NCI-H146 (cell line): ENCODE results near the gene HS6ST2.

Experiments
- DNase-seq: peaks from one replicate; lab custom pipeline; 2025; lab: John Stamatoyannopoulos, UW

The HS6ST2 gene

GRCh38 chrX:132843363-132843762 is 115.1 kb downstream of the HS6ST2 start:
- no peak for DNase-seq

- no peak for DNase-seq
These were observed 115.8 kb downstream of the HS6ST2 start for GRCh38 chrX:132842460-132843238.

- no peak for DNase-seq
These were observed 120.5 kb downstream of the HS6ST2 start for GRCh38 chrX:132837967-132838366.

GRCh38 chrX:132837126-132837525 is 121.3 kb downstream of the HS6ST2 start:
- DNase-seq, result no peak

- no peak for DNase-seq
These were observed 122.0 kb downstream of the HS6ST2 start for GRCh38 chrX:132836471-132836870.

GRCh38 chrX:132834741-132835140 is 123.7 kb downstream of the HS6ST2 start:
- DNase-seq, result no peak

GRCh38 chrX:132834109-132834508 is 124.3 kb downstream of the HS6ST2 start:
- no peak for DNase-seq

GRCh38 chrX:132833373-132833772 is 125.1 kb downstream of the HS6ST2 start:
- DNase-seq, result no peak

GRCh38 chrX:132831336-132831973 is 127.0 kb downstream of the HS6ST2 start:
- DNase-seq, result no peak

- no peak for DNase-seq
These were observed 135.8 kb downstream of the HS6ST2 start for GRCh38 chrX:132822634-132823012.

- no peak for DNase-seq
These were observed 136.3 kb downstream of the HS6ST2 start for GRCh38 chrX:132821974-132822633.

- DNase-seq, result no peak
These were observed 137.8 kb downstream of the HS6ST2 start for GRCh38 chrX:132820675-132821074.

GRCh38 chrX:132819711-132820264 is 138.6 kb downstream of the HS6ST2 start:
- DNase-seq, result no peak

GRCh38 chrX:132818638-132819037 is 139.8 kb downstream of the HS6ST2 start:
- no peak for DNase-seq

GRCh38 chrX:132815643-132816042 is 142.8 kb downstream of the HS6ST2 start:
- no peak for DNase-seq

- DNase-seq, result no peak
These were observed 147.3 kb downstream of the HS6ST2 start for GRCh38 chrX:132810964-132811712.

GRCh38 chrX:132810488-132810887 is 147.9 kb downstream of the HS6ST2 start:
- DNase-seq, result no peak

- no peak for DNase-seq
These were observed 148.8 kb downstream of the HS6ST2 start for GRCh38 chrX:132809581-132809980.

- DNase-seq, result no peak
These were observed 150.9 kb downstream of the HS6ST2 start for GRCh38 chrX:132807411-132808030.

- no peak for DNase-seq
These were observed 156.4 kb downstream of the HS6ST2 start for GRCh38 chrX:132802033-132802432.

GRCh38 chrX:132795181-132795580 is 163.2 kb downstream of the HS6ST2 start:
- no peak for DNase-seq

GRCh38 chrX:132791714-132792113 is 166.7 kb downstream of the HS6ST2 start:
- no peak for DNase-seq
